ENCODE data around the gene KCNC3.

Gene KCNC3

GRCh38 chr19:50371914-50372475 is 42.8 kb upstream of the KCNC3 start:
- TF ChIP-seq CTCF (conservative IDR thresholded peaks at IDR 0.05; ENCODE audit: low read length), result no peak
- DNase-seq (ENCODE audit: low read depth), result no peak
- no peak overlapping the region for H3K4me3 ChIP-seq (ENCODE audit: low read length)

GRCh38 chr19:50368649-50369570 is 39.7 kb upstream of the KCNC3 start:
- DNase-seq (ENCODE audit: low read depth), result peak; percentile 87
- peak; percentile 73 for TF ChIP-seq CTCF (conservative IDR thresholded peaks at IDR 0.05; ENCODE audit: low read length)
- peak overlapping the region; percentile 89 for H3K4me3 ChIP-seq (ENCODE audit: low read length)

GRCh38 chr19:50365434-50366306 is 36.5 kb upstream of the KCNC3 start, which contains the start of gene NAPSA:
NAPSA (minus strand) TSS chr19:50365639; CDS start chr19:50365621, 18 bp downstream.
- DNase-seq (ENCODE audit: low read depth), result no peak
- H3K4me3 ChIP-seq (ENCODE audit: low read length), result no peak within 1 kb of the TSS
- no peak for TF ChIP-seq CTCF (conservative IDR thresholded peaks at IDR 0.05; ENCODE audit: low read length)

- DNase-seq (ENCODE audit: low read depth), result no peak
- no peak overlapping the region for H3K4me3 ChIP-seq (ENCODE audit: low read length)
- no peak for TF ChIP-seq CTCF (conservative IDR thresholded peaks at IDR 0.05; ENCODE audit: low read length)
Measured at GRCh38 chr19:50362656-50363424, 33.7 kb upstream of the KCNC3 start.

- no peak overlapping the region for H3K4me3 ChIP-seq (ENCODE audit: low read length)
- no peak for DNase-seq (ENCODE audit: low read depth)
- no peak for TF ChIP-seq CTCF (conservative IDR thresholded peaks at IDR 0.05; ENCODE audit: low read length)
Measured at GRCh38 chr19:50362030-50362412, 32.8 kb upstream of the KCNC3 start.

GRCh38 chr19:50361290-50362029 is 32.3 kb upstream of the KCNC3 start:
- DNase-seq (ENCODE audit: low read depth), result no peak
- TF ChIP-seq CTCF (conservative IDR thresholded peaks at IDR 0.05; ENCODE audit: low read length), result no peak

More at GRCh38 chr19:50361290-50362029, 32.3 kb upstream of the KCNC3 start:
- H3K4me3 ChIP-seq (ENCODE audit: low read length), result no peak overlapping the region
